Upper lobe of left lung (tissue), 6 donors: ENCODE results near the gene AGK. TPM values are rescaled to one million over a fixed set of nuclear protein-coding genes. Genes with fewer than 3 reads are reported as not detected.
"Not testable (repeated sequence)": the region's sequence is repeated elsewhere in the genome, so short reads cannot be mapped to it uniquely, and the experiment has no call there.

Experiments used
- ATAC-seq, 2 donors: fragments of 200-7000 bp; cut with Tn5 transposase; one replicate each; pipeline ENCODE4 v1.9.1; 2022; ENCODE audit warnings: mild to moderate bottlenecking in 2 of 2, moderate library complexity in 2 of 2; ENCODE audit not compliant: low FRiP score in 2 of 2
- DNase-seq, 2 donors: peaks; one replicate each; pipeline ENCODE4 v3.0.0-alpha.2; 2019 to 2020
- H3K27ac ChIP-seq, 4 donors: fragments of 200-600 bp; sonication (generic); one replicate each; pipeline ENCODE4 v1.5.1; 2016 to 2019
- H3K27me3 ChIP-seq, 4 donors: fragments of 200-600 bp; sonication (generic); one replicate each; pipeline ENCODE4 v1.5.1; 2017 to 2019
- H3K36me3 ChIP-seq, 4 donors: fragments of 200-600 bp; sonication (generic); one replicate each; pipeline ENCODE4 v1.5.1; 2016 to 2019
- H3K4me1 ChIP-seq, 4 donors: fragments of 200-600 bp; sonication (generic); one replicate each; pipeline ENCODE4 v1.5.1; 2018 to 2019
- H3K4me3 ChIP-seq, 4 donors: fragments of 200-600 bp; sonication (generic); one replicate each; pipeline ENCODE4 v1.5.1; 2017 to 2019; ENCODE audit warnings: mild to moderate bottlenecking in 2 of 4, moderate library complexity in 1 of 4
- H3K9me3 ChIP-seq, 4 donors: fragments of 200-600 bp; sonication (generic); one replicate each; pipeline ENCODE4 v1.5.1; 2018 to 2019
- EP300 ChIP-seq, 4 donors: sonication (generic); formaldehyde crosslinking; IDR thresholded peaks; one replicate each; pipeline ENCODE4 v1.5.1; 2017; ENCODE audit warnings: antibody characterized with exemption in 4 of 4, control low read depth in 2 of 4
- POLR2A ChIP-seq, 4 donors: fragments of 450-650 bp; IDR thresholded peaks; one replicate each; pipeline ENCODE4 v1.5.1; 2016 to 2017; ENCODE audit warnings: antibody characterized with exemption in 4 of 4, mild to moderate bottlenecking in 2 of 4
- POLR2AphosphoS5 ChIP-seq, 2 donors: sonication (generic); formaldehyde crosslinking; IDR thresholded peaks; one replicate each; pipeline ENCODE4 v1.5.1; 2017; ENCODE audit warnings: antibody characterized with exemption in 2 of 2
- WGBS, 2 donors: methylation state at CpG; one replicate each; pipeline ENCODE4 v1.1.5; 2017 to 2018; 5-methylcytosine and 5-hydroxymethylcytosine counted together
- total RNA-seq, 6 donors: library from RNA; depleted of rRNA in 4 of 6; stranded (reverse); fragments of >200 nt in 4 of 6; gene quantifications; one replicate each; pipeline versions ENCODE4 v1.1.0 to v1.2.1, GENCODE V29; 2016 to 2021
- TF ChIP-seq, protein P1 (sequence below), 6 experiments: fragments of 450-650 bp in 4 of 6; fragments of 200-600 bp in 2 of 6; sonication (generic) in 2 of 6; IDR thresholded peaks; one replicate each; pipeline ENCODE4 v1.5.1; 2016 to 2019; ENCODE audit warnings: antibody characterized with exemption in 6 of 6
- donor health status: DM: no; HTN: no; CAD: no; lungs with moderate emphysema.
- donor health status: DM: no; HTN: yes; CAD: no; lungs with severe emphysema.

AGK gene
- total RNA-seq, 6 donors from 2014 or later = 11.5 to 51.3 (median 22.3) TPM

DNA sequence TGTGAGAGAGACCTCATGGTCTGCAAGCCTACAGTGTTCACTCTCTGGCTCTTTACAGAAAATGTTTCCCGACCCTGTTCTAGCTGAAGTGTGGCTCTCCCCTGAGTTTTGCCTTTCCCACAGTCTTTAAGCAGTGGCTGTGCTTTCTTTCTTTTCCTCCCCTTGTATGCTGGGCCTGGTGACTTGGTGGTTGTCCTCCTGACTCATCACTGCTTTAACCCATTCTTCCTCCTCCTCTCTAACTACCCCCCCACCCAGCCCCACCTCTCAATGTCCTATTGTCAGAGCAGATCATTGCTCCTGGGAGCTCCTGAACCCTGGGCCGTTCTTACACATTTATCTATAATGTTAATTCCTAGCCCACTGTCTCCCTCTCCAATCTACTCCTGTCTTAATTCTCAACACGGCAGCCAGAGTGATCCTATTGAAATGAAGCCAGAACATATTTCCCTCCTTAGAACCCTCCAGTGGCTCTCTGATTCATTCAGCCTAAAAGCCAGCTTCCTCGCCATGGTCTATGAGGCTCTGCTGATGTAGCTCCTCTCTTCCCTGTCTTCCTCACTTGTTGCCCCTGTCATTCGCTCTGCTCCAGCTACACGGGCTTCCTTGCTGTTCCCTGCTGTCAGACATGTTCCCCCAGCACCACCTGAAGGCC, 95.7 kb downstream of the AGK start:
- no peak overlapping the region for H3K27ac ChIP-seq
- H3K4me1 ChIP-seq = no peaks in the 10 kb centered on the region
- no peaks in the 10 kb centered on the region for H3K27me3 ChIP-seq
- no peaks in the 10 kb centered on the region for H3K9me3 ChIP-seq
- peaks cover 0 to 13% (median 3%) of the 10 kb centered on the region in 4 donors for H3K36me3 ChIP-seq
- TF ChIP-seq, protein P1, sequence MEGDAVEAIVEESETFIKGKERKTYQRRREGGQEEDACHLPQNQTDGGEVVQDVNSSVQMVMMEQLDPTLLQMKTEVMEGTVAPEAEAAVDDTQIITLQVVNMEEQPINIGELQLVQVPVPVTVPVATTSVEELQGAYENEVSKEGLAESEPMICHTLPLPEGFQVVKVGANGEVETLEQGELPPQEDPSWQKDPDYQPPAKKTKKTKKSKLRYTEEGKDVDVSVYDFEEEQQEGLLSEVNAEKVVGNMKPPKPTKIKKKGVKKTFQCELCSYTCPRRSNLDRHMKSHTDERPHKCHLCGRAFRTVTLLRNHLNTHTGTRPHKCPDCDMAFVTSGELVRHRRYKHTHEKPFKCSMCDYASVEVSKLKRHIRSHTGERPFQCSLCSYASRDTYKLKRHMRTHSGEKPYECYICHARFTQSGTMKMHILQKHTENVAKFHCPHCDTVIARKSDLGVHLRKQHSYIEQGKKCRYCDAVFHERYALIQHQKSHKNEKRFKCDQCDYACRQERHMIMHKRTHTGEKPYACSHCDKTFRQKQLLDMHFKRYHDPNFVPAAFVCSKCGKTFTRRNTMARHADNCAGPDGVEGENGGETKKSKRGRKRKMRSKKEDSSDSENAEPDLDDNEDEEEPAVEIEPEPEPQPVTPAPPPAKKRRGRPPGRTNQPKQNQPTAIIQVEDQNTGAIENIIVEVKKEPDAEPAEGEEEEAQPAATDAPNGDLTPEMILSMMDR (IDR thresholded peaks at IDR 0.05) = no peak
- no peak for TF ChIP-seq POLR2A (IDR thresholded peaks at IDR 0.05)
- no peak for TF ChIP-seq POLR2AphosphoS5 (IDR thresholded peaks at IDR 0.05)
- TF ChIP-seq EP300 (IDR thresholded peaks at IDR 0.05) = no peak
- 92 to 97% methylated on average over 6 of the region's 6 CpGs for WGBS, 2 donors
- DNase-seq (no peak), ATAC-seq (no peak)
- H3K4me3 ChIP-seq = no peak overlapping the region

GRCh38 chr7:141647701-141648100, 96.5 kb downstream of the AGK start:
- not testable (repeated sequence) for H3K27me3 ChIP-seq, H3K27ac ChIP-seq, H3K4me1 ChIP-seq, H3K9me3 ChIP-seq, ATAC-seq, H3K4me3 ChIP-seq
- DNase-seq = peak in 1 of 2 donors; percentile 59
- H3K36me3 ChIP-seq = peaks cover 0 to 12% (median 1%) of the 10 kb centered on the region in 4 donors
- WGBS, 2 donors = 95 to 97% methylated on average over 21 of the region's 21 CpGs

- H3K27ac ChIP-seq = no peak overlapping the region
- ATAC-seq (no peak), DNase-seq (no peak)
- no peaks in the 10 kb centered on the region for H3K27me3 ChIP-seq
- 65 to 74% methylated on average over 6 of the region's 6 CpGs for WGBS, 2 donors
- no peaks in the 10 kb centered on the region for H3K9me3 ChIP-seq
- no peak for TF ChIP-seq EP300 (IDR thresholded peaks at IDR 0.05)
- no peak for TF ChIP-seq POLR2A (IDR thresholded peaks at IDR 0.05)
- no peak for TF ChIP-seq POLR2AphosphoS5 (IDR thresholded peaks at IDR 0.05)
- TF ChIP-seq, protein P1 (IDR thresholded peaks at IDR 0.05) = no peak
- peaks cover 0 to 16% (median 7%) of the 10 kb centered on the region in 4 donors for H3K36me3 ChIP-seq
- no peaks in the 10 kb centered on the region for H3K4me1 ChIP-seq
- H3K4me3 ChIP-seq = no peak overlapping the region
These were observed 97.3 kb downstream of the AGK start for GRCh38 chr7:141648276-141649114.

- H3K4me3 ChIP-seq = no peak overlapping the region
- 86 to 89% methylated on average over 8 of the region's 8 CpGs for WGBS, 2 donors
- DNase-seq = no peak
- TF ChIP-seq, protein P1 (IDR thresholded peaks at IDR 0.05) = no peak
- TF ChIP-seq POLR2A (IDR thresholded peaks at IDR 0.05) = no peak
- TF ChIP-seq POLR2AphosphoS5 (IDR thresholded peaks at IDR 0.05) = no peak
- TF ChIP-seq EP300 (IDR thresholded peaks at IDR 0.05) = no peak
- H3K4me1 ChIP-seq = no peaks in the 10 kb centered on the region
- H3K27ac ChIP-seq = no peak overlapping the region
- ATAC-seq = no peak
- H3K9me3 ChIP-seq = no peaks in the 10 kb centered on the region
- H3K27me3 ChIP-seq = no peaks in the 10 kb centered on the region
- peaks cover 0 to 19% (median 8%) of the 10 kb centered on the region in 4 donors for H3K36me3 ChIP-seq
These were observed 98.1 kb downstream of the AGK start for GRCh38 chr7:141649137-141649864.
